Measurements from ENCODE around the gene MMP17. TPM values are rescaled to one million over a fixed set of nuclear protein-coding genes. Genes with fewer than 3 reads are reported as not detected.

Gene MMP17
- total and polyA plus RNA-seq, 12 donors, result 0.28 to 3.7 (median 1.0) TPM; not detected in 1

DNA sequence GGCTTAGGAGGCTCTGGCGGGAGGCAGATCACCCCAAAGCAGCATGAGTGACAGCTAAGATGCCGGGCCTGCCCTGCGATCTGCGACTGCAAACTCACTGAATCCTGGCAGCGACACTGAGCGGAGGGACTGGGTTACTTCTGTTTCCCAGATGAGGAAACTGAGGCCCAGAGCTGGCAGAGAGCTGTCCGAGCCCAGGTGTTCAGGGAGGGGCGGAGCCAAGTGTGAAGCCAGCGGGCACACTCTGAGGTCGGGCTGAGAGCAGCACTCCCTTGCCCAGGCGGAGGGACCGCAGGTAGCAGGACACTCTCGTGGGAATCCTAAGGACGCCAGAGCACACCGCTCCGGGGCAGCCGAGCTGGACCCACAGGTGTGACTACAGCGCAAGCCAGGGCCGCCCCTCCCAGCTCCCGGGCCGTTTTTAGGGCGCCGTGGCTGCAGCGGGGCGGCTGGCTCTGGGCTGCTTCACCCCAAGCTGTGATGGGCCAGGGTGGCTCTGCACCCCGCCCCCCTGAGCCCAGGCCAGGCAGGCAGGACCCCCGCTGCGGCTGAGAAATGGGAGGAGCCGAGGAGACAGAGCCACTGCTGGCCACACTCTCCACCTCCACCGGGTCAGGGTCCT, 27.4 kb downstream of the MMP17 start:
- no peaks in the 10 kb centered on the region for H3K36me3 ChIP-seq
- H3K27me3 ChIP-seq, result peaks cover 0 to 30% (median 22%) of the 10 kb centered on the region in 7 donors
- H3K4me3 ChIP-seq, result no peak overlapping the region
- DNase-seq (no peak), ATAC-seq (no peak)
- H3K9me3 ChIP-seq, result no peaks in the 10 kb centered on the region
- H3K27ac ChIP-seq, result no peak overlapping the region
- intact Hi-C loops (cut with DNase I), result loop anchor here in 2 of 10 donors (10.0 kb wide), 2 partner anchors 89 to 139 kb away; partner anchors contain the start of gene EP400 (in 1 of the 2)
- TF ChIP-seq, protein P1, sequence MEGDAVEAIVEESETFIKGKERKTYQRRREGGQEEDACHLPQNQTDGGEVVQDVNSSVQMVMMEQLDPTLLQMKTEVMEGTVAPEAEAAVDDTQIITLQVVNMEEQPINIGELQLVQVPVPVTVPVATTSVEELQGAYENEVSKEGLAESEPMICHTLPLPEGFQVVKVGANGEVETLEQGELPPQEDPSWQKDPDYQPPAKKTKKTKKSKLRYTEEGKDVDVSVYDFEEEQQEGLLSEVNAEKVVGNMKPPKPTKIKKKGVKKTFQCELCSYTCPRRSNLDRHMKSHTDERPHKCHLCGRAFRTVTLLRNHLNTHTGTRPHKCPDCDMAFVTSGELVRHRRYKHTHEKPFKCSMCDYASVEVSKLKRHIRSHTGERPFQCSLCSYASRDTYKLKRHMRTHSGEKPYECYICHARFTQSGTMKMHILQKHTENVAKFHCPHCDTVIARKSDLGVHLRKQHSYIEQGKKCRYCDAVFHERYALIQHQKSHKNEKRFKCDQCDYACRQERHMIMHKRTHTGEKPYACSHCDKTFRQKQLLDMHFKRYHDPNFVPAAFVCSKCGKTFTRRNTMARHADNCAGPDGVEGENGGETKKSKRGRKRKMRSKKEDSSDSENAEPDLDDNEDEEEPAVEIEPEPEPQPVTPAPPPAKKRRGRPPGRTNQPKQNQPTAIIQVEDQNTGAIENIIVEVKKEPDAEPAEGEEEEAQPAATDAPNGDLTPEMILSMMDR (IDR thresholded peaks at IDR 0.05), result no peak
- peaks cover 0 to 14% (median 0%) of the 10 kb centered on the region in 9 donors for H3K4me1 ChIP-seq
- WGBS, 2 donors, result 51% methylated on average over 28 to 30 of the region's 30 CpGs

DNA sequence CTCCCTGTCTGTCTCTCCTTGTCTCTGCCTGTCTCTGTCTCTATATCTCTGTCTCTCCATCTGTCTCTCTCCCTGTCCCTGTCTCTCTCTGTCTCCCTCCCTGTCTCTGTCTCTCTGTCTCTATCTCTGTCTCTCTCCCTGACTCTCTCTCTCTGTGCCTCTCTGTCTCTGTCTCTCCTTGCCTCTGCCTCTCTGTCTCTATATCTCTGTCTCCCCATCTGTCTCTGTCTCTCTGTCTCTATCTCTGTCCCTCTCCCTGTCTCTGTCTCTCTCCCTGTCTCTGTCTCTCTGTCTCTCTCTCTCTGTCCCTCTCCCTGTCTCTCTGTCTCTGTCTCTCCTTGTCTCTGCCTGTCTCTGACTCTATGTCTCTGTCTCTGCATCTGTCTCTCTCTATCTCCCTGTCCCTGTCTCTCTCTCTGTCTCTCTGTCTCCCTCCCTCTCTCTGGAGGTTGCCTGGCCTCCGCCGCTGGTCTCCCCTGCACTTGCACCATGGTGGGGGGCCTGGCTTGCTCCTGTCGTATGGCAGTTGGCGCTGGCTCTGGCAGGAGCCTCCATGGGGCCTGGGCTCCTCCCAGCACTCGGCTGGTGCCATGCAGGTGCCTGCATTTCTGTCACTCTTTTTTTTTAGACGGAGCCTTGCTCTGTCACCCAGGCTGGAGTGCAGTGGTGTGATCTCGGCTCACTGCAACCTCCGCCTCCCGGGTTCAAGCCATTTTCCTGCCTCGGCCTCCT, 28.3 kb downstream of the MMP17 start:
- intact Hi-C loops (cut with DNase I), result loop anchor here in 2 of 10 donors (10.0 kb wide), 2 partner anchors 88 to 138 kb away; partner anchors contain the start of gene EP400 (in 1 of the 2)
- DNase-seq, result no peak
- Histone ChIP-seq H3K27me3 (peaks cover 0 to 30% (median 22%) of the 10 kb centered on the region in 7 donors), H3K9me3 (no peaks in the 10 kb centered on the region), H3K4me3 (no peak overlapping the region), H3K27ac (no peak overlapping the region), H3K36me3 (no peaks in the 10 kb centered on the region), H3K4me1 (peaks cover 0 to 17% (median 0%) of the 10 kb centered on the region in 9 donors)
- 86 to 91% methylated on average over 10 of the region's 10 CpGs for WGBS, 2 donors
- TF ChIP-seq, protein P1 (IDR thresholded peaks at IDR 0.05), result no peak
- no peak for ATAC-seq

DNA sequence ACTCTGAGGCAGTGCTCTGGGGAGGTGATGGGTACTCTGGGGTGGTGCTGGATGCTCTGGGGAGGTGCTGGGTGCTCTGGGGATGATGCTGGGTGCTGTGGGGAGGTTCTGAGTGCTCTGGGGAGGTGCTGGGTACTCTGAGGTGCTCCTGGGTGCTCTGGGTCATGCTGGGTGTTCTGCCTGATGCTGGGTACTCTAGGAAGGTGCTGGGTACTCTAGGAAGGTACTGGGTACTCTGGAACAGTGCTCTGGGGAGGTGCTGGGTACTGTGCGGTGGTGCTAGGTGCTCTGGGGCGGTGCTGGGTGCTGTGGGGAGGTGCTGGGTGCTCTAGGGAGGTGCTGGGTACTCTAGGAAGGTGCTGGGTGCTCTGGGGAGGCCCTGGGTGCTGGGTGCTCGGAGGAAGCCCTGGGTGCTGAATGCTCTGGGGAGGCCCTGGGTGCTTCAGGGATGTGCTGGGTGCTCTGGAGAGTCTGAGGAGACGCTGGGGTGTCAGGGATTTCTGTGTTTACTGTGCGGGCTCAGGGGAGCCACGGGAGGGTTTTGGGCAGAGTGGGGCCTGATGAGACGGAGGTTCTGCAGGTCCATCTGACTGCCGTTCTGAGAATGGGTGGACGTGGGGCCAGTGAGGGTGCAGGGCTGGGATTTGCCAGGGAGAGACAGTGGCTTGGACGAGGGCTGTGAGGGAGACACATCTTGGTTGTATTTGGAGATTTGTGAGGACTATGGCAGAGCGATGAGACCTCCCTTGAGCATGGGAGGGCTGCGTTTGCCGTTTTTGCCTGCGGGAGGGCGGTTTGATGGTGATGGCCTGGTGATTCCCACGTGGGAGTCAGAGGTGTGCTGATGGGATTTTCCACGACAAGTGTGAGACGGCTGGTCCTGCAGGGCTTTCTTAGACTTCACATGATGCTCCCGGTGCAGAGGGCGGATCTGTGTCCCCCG, 30.0 kb downstream of the MMP17 start:
- Histone ChIP-seq H3K4me3 (no peak overlapping the region), H3K27me3 (peaks cover 0 to 30% (median 24%) of the 10 kb centered on the region in 7 donors), H3K9me3 (no peaks in the 10 kb centered on the region), H3K36me3 (no peaks in the 10 kb centered on the region), H3K4me1 (peaks cover 0 to 22% (median 0%) of the 10 kb centered on the region in 9 donors), H3K27ac (no peak overlapping the region)
- intact Hi-C loops (cut with DNase I), result loop anchor here in 2 of 10 donors (10.0 kb wide), 2 partner anchors 87 to 137 kb away; partner anchors contain the start of gene EP400 (in 1 of the 2)
- TF ChIP-seq, protein P1 (IDR thresholded peaks at IDR 0.05), result no peak
- WGBS, 2 donors, result 75 to 76% methylated on average over 21 of the region's 21 CpGs
- DNase-seq (no peak), ATAC-seq (no peak)

All from heart right ventricle (tissue), 16 donors.